NT2/D1 (cell line): ENCODE results near the gene MFAP1.
A peak's percentile ranks its signal among the peaks of the same experiment; 100 is the strongest.

Experiments
- DNase-seq: peaks from one replicate; pipeline ENCODE4 v3.0.0-alpha.2; 2011; ENCODE audit warnings: low read depth, low spot score
- H3K27me3 ChIP-seq: 2 replicates; pipeline ENCODE4 v1.6.0; 2011; ENCODE audit warnings: mild to moderate bottlenecking; ENCODE audit not compliant: insufficient read length, insufficient read depth
- H3K36me3 ChIP-seq: 2 replicates; pipeline ENCODE4 v1.6.1; 2011; ENCODE audit warnings: mild to moderate bottlenecking, low read length, mixed read lengths; ENCODE audit not compliant: insufficient read depth, insufficient read length
- H3K4me1 ChIP-seq: 2 replicates; pipeline ENCODE4 v1.5.1; 2011; ENCODE audit not compliant: insufficient read depth, insufficient read length
- H3K4me3 ChIP-seq: 2 replicates; pipeline ENCODE4 v1.5.1; 2011; ENCODE audit warnings: low read depth; ENCODE audit not compliant: insufficient read length
- H3K9ac ChIP-seq: 2 replicates; pipeline ENCODE4 v1.6.0; 2011; ENCODE audit warnings: low read depth; ENCODE audit not compliant: insufficient read length
- H3K9me3 ChIP-seq: 2 replicates; pipeline ENCODE4 v1.5.1; 2011; ENCODE audit warnings: mild to moderate bottlenecking, low read length; ENCODE audit not compliant: insufficient read depth
- SUZ12 ChIP-seq: IDR thresholded peaks from 2 replicates; pipeline ENCODE4 v1.6.1; 2011; ENCODE audit not compliant: insufficient read length, insufficient read depth; ENCODE audit errors: extremely low read depth
- YY1 ChIP-seq: IDR thresholded peaks from 2 replicates; pipeline ENCODE4 v1.6.1; 2011; ENCODE audit not compliant: insufficient read length, insufficient read depth
- ZNF274 ChIP-seq: IDR thresholded peaks from 2 replicates; pipeline ENCODE4 v1.6.1; 2011; ENCODE audit warnings: mild to moderate bottlenecking, low read depth, low read length

Gene MFAP1

DNA sequence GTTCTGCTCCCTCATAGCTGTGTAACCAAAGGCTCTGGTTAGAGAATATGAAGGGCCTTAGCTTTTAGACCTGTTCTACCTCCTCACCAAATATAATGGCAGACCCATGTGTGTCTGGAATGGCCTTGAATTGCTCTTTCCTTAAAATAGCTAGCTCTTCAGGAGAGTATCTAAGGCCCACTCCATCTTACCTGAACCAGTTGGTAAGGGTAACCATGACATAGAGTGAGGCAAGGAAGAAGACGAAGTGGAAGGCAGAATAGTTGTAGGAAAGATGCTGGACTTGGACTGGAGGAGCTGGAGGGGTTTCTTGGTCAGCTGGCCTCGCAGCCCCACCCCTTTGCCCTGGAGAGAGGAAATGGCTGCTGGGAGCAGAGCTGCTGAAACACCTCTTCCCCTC lies 29.3 kb downstream of the MFAP1 start:
- peaks cover 63% of the 10 kb centered on the region for H3K36me3 ChIP-seq
- H3K9ac ChIP-seq: no peak overlapping the region

DNA sequence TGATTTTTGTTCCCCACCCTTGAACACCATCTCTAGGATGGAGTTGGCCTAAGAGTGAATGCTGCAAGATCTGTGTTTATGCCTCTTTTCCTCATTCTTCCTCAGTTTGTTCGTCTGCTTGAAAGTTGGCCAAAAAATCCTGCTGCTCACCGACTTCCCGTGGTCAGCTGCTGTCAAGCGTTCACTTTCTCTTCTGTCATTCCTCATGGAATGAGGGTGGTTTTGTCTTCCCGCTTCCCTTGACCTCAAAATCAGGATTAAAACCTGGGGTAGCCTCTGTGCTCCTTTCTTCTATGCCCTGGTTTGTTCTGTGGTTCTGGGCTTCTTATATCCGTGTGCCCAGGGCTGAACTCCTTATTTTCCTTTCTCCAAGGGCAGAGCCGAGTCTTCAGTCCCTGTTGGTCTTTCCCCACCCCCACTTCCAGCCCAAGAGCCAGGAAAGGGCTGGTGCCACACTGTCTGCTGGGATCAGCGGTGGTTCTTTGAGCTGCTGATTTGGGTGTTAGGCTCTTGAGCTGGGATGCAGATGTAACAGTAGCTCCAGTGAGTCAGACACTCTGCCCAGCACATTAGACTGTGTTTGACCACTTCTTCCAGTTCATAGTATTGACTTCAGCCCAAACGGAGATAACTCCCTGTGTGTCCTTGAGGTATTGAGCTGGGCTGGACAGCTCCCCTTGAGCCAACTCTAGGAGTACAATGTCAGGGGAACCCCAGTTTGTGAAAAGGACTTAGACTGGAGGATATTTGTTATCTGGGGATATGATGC lies 30.0 kb downstream of the MFAP1 start:
- Histone ChIP-seq H3K36me3 (peaks cover 56% of the 10 kb centered on the region), H3K9ac (no peak overlapping the region), H3K4me1 (peaks cover 9% of the 10 kb centered on the region), H3K4me3 (peak overlapping the region; percentile 8), H3K27me3 (no peaks in the 10 kb centered on the region), H3K9me3 (no peaks in the 10 kb centered on the region)
- no peak for TF ChIP-seq SUZ12
- no peak for TF ChIP-seq YY1
- TF ChIP-seq ZNF274: no peak
- no peak for DNase-seq

More for the DNA sequence above, 29.3 kb downstream of the MFAP1 start:
- H3K4me1 ChIP-seq: peaks cover 9% of the 10 kb centered on the region
- TF ChIP-seq ZNF274 (no peak), YY1 (no peak), SUZ12 (no peak)
- H3K27me3 ChIP-seq: no peaks in the 10 kb centered on the region
- H3K4me3 ChIP-seq: no peak overlapping the region
- DNase-seq: no peak
- no peaks in the 10 kb centered on the region for H3K9me3 ChIP-seq

GRCh38 chr15:43793647-43794046 lies 30.8 kb downstream of the MFAP1 start:
- H3K9me3 ChIP-seq: no peaks in the 10 kb centered on the region
- TF ChIP-seq YY1: no peak
- H3K9ac ChIP-seq: peak overlapping the region; percentile 97
- peaks cover 48% of the 10 kb centered on the region for H3K36me3 ChIP-seq
- peaks cover 9% of the 10 kb centered on the region for H3K4me1 ChIP-seq
- peak overlapping the region; percentile 92 for H3K4me3 ChIP-seq
- no peak for DNase-seq
- H3K27me3 ChIP-seq: no peaks in the 10 kb centered on the region

DNA sequence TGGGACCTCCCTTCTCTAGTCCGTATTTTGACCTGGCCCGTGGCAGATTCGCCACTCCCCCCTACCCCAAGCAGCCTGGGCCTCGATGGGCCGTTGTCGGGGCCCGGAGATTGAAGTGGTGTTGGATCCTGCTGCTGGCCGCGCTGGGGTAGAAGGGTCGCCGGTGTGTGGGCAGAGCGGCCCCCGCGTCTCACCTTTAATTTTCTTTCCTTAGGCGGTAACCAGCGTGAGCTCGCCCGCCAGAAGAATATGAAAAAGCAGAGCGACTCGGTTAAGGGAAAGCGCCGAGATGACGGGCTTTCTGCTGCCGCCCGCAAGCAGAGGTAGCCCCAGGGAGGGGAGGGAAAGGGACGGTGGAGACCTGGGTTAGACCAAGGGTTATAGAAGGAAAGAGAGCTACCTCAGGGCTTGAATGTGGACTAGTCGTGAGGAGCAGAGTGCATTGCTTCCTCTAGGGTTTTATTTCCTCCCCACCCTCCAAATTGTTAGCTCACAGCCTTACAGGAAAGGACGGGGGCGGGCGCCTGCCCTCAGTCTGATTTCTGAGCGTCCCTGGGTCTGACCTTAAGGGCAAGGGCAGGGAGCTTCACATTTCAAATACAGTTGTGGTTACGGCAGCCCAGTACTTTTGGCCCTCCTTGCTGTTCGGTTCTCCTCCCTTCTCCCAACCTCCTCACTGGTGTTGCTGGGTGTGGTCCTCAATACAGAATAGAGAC lies 31.6 kb downstream of the MFAP1 start:
- Histone ChIP-seq H3K9ac (peak overlapping the region; percentile 97), H3K4me3 (peak overlapping the region; percentile 92), H3K27me3 (no peaks in the 10 kb centered on the region), H3K4me1 (peaks cover 9% of the 10 kb centered on the region), H3K9me3 (no peaks in the 10 kb centered on the region), H3K36me3 (peaks cover 45% of the 10 kb centered on the region)
- TF ChIP-seq SUZ12 (no peak), ZNF274 (no peak), YY1 (no peak)
- DNase-seq: no peak

GRCh38 chr15:43791993-43792760 lies 32.3 kb downstream of the MFAP1 start, which contains the start of gene SERF2:
TSS of gene SERF2 (plus strand) at chr15:43792320. CDS start at chr15:43792377, 57 bp downstream.
- DNase-seq: peak; percentile 97
- Histone ChIP-seq H3K4me1 (peaks cover 9% of the 10 kb centered on the region), H3K27me3 (no peaks in the 10 kb centered on the region), H3K9ac (peak within 1 kb of the TSS; percentile 97), H3K36me3 (peaks cover 44% of the 10 kb centered on the region), H3K9me3 (no peaks in the 10 kb centered on the region), H3K4me3 (peak within 1 kb of the TSS; percentile 92)
- no peak for TF ChIP-seq SUZ12
- TF ChIP-seq YY1: no peak
- no peak for TF ChIP-seq ZNF274

DNA sequence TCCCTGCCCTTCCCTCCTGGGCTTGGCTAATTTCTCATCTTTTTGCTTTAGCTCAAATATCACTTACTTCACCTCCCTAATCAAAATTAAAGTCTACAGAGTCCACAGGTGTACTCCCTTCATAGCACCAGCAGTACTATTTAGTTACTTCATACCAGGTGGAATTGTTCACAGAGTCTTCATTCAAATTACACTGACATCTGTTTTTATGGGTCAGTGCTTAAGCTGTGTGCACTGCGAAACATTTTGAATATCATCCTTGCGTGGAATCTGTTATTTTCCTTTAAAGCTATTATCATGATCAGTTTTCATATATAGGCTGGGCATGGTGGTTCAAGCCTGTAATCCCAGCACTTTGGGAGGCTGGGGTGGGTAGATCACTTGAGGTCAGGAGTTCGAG lies 35.1 kb downstream of the MFAP1 start:
- Histone ChIP-seq H3K36me3 (peaks cover 17% of the 10 kb centered on the region), H3K4me3 (no peak overlapping the region), H3K9ac (no peak overlapping the region), H3K27me3 (no peaks in the 10 kb centered on the region), H3K9me3 (no peaks in the 10 kb centered on the region), H3K4me1 (peaks cover 4% of the 10 kb centered on the region)
- no peak for DNase-seq
- no peak for TF ChIP-seq ZNF274
- no peak for TF ChIP-seq YY1
- no peak for TF ChIP-seq SUZ12

GRCh38 chr15:43779016-43779415 lies 45.5 kb downstream of the MFAP1 start:
- no peak for TF ChIP-seq SUZ12
- no peak for TF ChIP-seq YY1
- TF ChIP-seq ZNF274: no peak

More at GRCh38 chr15:43779016-43779415, 45.5 kb downstream of the MFAP1 start:
- H3K9me3 ChIP-seq: no peaks in the 10 kb centered on the region
- no peaks in the 10 kb centered on the region for H3K27me3 ChIP-seq
- no peak for DNase-seq
- peaks cover 4% of the 10 kb centered on the region for H3K36me3 ChIP-seq
- peaks cover 8% of the 10 kb centered on the region for H3K4me1 ChIP-seq
- no peak overlapping the region for H3K4me3 ChIP-seq
- H3K9ac ChIP-seq: no peak overlapping the region
